Osteocyte (in vitro differentiated cells): ENCODE data around the gene CHAT. TPM values are rescaled to one million over a fixed set of nuclear protein-coding genes. Genes with fewer than 3 reads are reported as not detected.

Experiments
- DNase-seq: peaks from one replicate; pipeline ENCODE4 v3.0.0; 2021; ENCODE audit warnings: mixed read lengths; ENCODE audit not compliant: unreplicated experiment; ENCODE audit errors: extremely low spot score
- H3K27ac Mint-ChIP-seq: one replicate; pipeline ENCODE4 v1.8.0; 2021; ENCODE audit warnings: mild to moderate bottlenecking, mixed read lengths; ENCODE audit not compliant: unreplicated experiment
- H3K27me3 Mint-ChIP-seq: one replicate; pipeline ENCODE4 v1.8.0; 2021; ENCODE audit warnings: mixed read lengths; ENCODE audit not compliant: unreplicated experiment
- H3K36me3 Mint-ChIP-seq: one replicate; pipeline ENCODE4 v1.8.0; 2021; ENCODE audit warnings: mixed read lengths; ENCODE audit not compliant: unreplicated experiment
- H3K4me1 Mint-ChIP-seq: one replicate; pipeline ENCODE4 v1.8.0; 2021; ENCODE audit warnings: mixed read lengths; ENCODE audit not compliant: unreplicated experiment
- H3K4me3 Mint-ChIP-seq: one replicate; pipeline ENCODE4 v1.8.0; 2021; ENCODE audit warnings: mild to moderate bottlenecking, moderate library complexity, mixed read lengths; ENCODE audit not compliant: unreplicated experiment
- H3K9me3 Mint-ChIP-seq: one replicate; pipeline ENCODE4 v1.8.0; 2021; ENCODE audit warnings: mixed read lengths; ENCODE audit not compliant: unreplicated experiment
- CTCF ChIP-seq: fragments of 200-600 bp; sonication (generic); IDR thresholded peaks from 2 replicates; pipeline ENCODE4 v1.5.0; 2021; ENCODE audit warnings: antibody characterized with exemption, mild to moderate bottlenecking, moderate library complexity
- total RNA-seq: library from RNA; stranded (reverse); gene quantifications from 2 replicates; pipeline ENCODE4 v1.2.1, GENCODE V29; 2021

Gene CHAT
- total RNA-seq, 1 donor from 2014 or later, result not detected

- no peaks in the 10 kb centered on the region for H3K36me3 Mint-ChIP-seq
- H3K27me3 Mint-ChIP-seq, result peaks cover 46% of the 10 kb centered on the region
- H3K9me3 Mint-ChIP-seq, result no peaks in the 10 kb centered on the region
- TF ChIP-seq CTCF, result no peak
- peak; percentile 66 for DNase-seq
- H3K4me1 Mint-ChIP-seq, result no peaks in the 10 kb centered on the region
- no peak overlapping the region for H3K4me3 Mint-ChIP-seq
- no peak overlapping the region for H3K27ac Mint-ChIP-seq
Observed at GRCh38 chr10:49634069-49634660, 20.3 kb downstream of the CHAT start.

- Mint-ChIP-seq H3K4me1 (no peaks in the 10 kb centered on the region), H3K4me3 (no peak overlapping the region), H3K27me3 (peaks cover 42% of the 10 kb centered on the region), H3K9me3 (no peaks in the 10 kb centered on the region), H3K27ac (no peak overlapping the region), H3K36me3 (no peaks in the 10 kb centered on the region)
- TF ChIP-seq CTCF, result no peak
- no peak for DNase-seq
Observed at GRCh38 chr10:49642311-49642710, 28.5 kb downstream of the CHAT start.

- no peaks in the 10 kb centered on the region for H3K36me3 Mint-ChIP-seq
Observed at GRCh38 chr10:49643241-49644034, 29.6 kb downstream of the CHAT start.

GRCh38 chr10:49644035-49644646, 30.3 kb downstream of the CHAT start:
- no peak overlapping the region for H3K4me3 Mint-ChIP-seq
- no peaks in the 10 kb centered on the region for H3K9me3 Mint-ChIP-seq
- peaks cover under 1% of the 10 kb centered on the region for H3K4me1 Mint-ChIP-seq
- TF ChIP-seq CTCF, result no peak
- no peaks in the 10 kb centered on the region for H3K36me3 Mint-ChIP-seq
- H3K27ac Mint-ChIP-seq, result no peak overlapping the region
- no peak for DNase-seq
- peaks cover 31% of the 10 kb centered on the region for H3K27me3 Mint-ChIP-seq

More at GRCh38 chr10:49643241-49644034, 29.6 kb downstream of the CHAT start:
- no peak overlapping the region for H3K4me3 Mint-ChIP-seq
- no peak for DNase-seq
- no peak for TF ChIP-seq CTCF
- peaks cover 35% of the 10 kb centered on the region for H3K27me3 Mint-ChIP-seq
- no peak overlapping the region for H3K27ac Mint-ChIP-seq
- H3K9me3 Mint-ChIP-seq, result no peaks in the 10 kb centered on the region
- no peaks in the 10 kb centered on the region for H3K4me1 Mint-ChIP-seq

- Mint-ChIP-seq H3K4me1 (peaks cover 5% of the 10 kb centered on the region), H3K4me3 (no peak overlapping the region), H3K36me3 (no peaks in the 10 kb centered on the region), H3K27me3 (peaks cover 26% of the 10 kb centered on the region), H3K9me3 (no peaks in the 10 kb centered on the region), H3K27ac (no peak overlapping the region)
- no peak for TF ChIP-seq CTCF
- peak; percentile 78 for DNase-seq
Observed at GRCh38 chr10:49645417-49645816, 31.6 kb downstream of the CHAT start.
